ENCODE results near the gene EEF1A1.

GRCh38 chr6:73508776-73509175 is 12.1 kb downstream of the EEF1A1 start:
- TF ChIP-seq ELK1 (IDR thresholded peaks at IDR 0.05; ENCODE audit: borderline replicate concordance, low read depth, low read length) (no peak), CTCF (conservative IDR thresholded peaks at IDR 0.05; ENCODE audit: low read depth, low read length) (no peak), USF2 (IDR thresholded peaks at IDR 0.05; ENCODE audit: low read depth, low read length) (no peak)

Measured in IMR-90 (cell line).